GM21360 (cell line): ENCODE results near the gene BTBD16.
A peak's percentile ranks its signal among the peaks of the same experiment; 100 is the strongest.

Experiments used
- ATAC-seq: cut with Tn5 transposase; IDR thresholded peaks from one replicate; pipeline ENCODE4 v1.9.1; 2021; ENCODE audit warnings: mild to moderate bottlenecking, moderate library complexity; ENCODE audit not compliant: unreplicated experiment

Gene BTBD16

GRCh38 chr10:122362621-122363020, 91.5 kb downstream of the BTBD16 start:
- no peak for ATAC-seq

GRCh38 chr10:122363311-122363710, 92.2 kb downstream of the BTBD16 start:
- ATAC-seq, result no peak

DNA sequence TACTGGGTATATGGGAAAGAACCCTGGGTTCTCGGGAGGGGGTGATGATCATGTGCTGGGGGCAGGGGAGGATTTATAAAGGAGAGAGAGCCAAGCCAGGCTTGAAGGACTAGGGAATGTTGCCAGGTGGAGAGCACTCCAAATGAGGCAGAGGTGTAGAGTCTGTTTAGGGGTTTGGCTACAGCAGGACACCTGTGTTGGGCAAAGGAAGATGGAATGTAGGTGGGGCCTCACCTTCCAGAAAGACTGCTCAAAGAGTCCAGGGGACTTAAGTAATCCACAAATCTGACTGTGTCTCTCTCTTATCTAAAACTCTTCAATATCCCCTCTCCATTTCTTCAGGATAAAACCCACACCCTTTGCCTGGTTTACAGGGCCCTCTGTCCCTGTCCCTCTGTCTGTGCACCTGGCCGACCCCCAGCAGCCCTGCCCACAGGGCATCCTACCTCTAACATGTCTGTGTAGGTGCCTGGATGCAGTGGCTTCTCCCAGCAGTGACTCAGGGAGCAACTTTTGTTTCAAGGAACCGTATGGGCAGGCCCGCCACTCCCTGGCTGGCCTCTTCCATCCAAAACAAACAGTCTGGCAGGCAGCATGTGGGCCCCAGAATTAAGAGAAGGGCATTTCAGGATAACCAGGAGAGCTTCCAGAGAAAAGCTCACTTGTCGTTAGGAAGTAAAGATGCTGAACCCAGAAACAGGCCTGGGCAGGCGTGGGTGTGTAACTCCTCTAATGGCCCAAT, 92.8 kb downstream of the BTBD16 start:
- no peak for ATAC-seq

DNA sequence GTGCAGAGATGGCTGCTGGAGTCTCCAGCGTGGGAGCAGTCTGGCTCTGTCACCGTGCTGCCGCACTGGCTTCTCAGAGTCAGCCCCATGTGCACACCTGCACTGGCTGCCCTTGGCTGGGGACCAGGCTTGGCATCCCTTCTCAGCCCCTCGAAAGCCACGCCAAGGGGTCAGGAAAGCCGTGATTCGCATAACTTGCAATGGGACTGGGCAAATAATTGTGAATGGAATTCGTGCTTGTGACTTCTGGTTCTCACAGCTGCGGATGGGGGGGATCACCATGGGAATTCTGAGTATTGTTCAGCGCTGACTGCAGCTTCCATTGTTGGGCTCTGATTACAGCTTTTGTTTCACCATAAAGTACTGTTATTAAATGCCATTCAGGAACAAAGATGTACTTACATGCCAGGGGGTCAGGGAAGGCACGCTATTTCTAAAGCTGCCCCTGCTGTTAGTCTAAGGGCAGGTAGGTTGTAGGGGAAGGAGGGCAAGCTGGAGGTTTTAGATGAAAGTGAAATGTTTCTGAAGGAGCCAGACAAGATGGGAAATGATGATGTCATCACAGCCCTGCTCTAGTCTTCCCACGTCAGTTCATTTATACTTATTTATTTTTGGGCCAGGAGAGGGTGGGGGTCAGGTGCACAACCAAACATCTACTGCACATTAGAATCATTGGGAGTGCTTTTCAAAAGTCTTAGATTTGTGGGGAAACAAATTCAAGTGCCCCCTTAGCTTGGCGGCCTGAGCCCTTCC, 97.6 kb downstream of the BTBD16 start:
- ATAC-seq, result no peak

GRCh38 chr10:122373108-122373507, 102.0 kb downstream of the BTBD16 start:
- ATAC-seq, result no peak

DNA sequence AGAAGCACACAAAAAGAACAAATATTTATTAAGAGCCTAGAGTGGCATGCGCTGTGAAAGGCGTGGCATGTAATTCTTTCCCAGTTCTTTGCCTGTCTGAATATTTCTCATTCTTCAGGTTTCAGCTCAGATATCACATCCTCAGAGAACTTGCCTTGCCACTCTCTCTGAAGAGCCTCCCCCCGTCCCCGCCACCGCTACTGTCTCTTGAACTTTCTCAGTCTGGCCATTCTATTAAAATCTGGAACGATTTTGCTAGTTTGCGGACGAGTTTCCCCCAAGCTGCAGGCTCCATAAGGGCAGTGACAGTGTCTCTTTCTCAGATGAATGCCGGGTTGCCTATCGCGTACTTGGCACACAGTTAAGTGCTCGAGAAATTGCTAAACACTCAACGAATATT, 102.6 kb downstream of the BTBD16 start:
- no peak for ATAC-seq

DNA sequence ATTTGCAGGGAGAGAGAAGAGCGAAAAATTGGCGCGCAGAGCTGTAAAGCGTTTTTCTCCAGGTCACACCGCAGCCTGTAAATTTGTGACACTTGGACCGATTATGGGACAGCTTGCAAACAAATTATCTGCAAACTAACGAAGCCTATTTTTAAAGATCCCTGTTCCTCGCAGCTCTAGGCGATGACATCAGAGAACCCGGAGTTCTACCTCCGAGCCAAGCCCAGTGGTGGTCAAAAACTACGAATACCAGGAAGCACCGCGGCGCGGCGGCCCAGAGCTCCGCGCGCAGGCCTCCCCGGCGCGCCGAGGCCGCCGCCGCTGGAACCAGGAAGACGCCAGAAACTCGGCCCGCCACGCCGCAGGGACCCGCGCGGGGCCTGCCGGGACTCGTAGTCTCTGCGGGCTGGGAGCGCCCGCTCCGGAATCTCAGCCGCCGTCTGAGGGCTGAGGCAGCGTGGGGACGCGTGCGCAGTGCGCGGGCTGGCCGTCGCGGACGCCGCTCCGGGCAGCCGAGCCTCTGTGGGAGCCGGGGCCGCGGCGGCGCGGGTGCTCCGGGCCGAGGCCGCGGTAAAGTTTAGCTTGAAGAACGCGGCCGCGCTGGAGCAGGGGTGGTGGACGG, 103.3 kb downstream of the BTBD16 start, which contains the start of gene PLEKHA1:
TSS of gene PLEKHA1 (plus strand) at position 472 of the 622 bp plus-strand sequence. CDS start 18,493 bp downstream, outside the sequence.
- ATAC-seq, result peak; percentile 88

GRCh38 chr10:122374859-122375678, 104.0 kb downstream of the BTBD16 start:
- peak; percentile 51 for ATAC-seq

- no peak for ATAC-seq
Observed at GRCh38 chr10:122375679-122376160, 104.6 kb downstream of the BTBD16 start.

DNA sequence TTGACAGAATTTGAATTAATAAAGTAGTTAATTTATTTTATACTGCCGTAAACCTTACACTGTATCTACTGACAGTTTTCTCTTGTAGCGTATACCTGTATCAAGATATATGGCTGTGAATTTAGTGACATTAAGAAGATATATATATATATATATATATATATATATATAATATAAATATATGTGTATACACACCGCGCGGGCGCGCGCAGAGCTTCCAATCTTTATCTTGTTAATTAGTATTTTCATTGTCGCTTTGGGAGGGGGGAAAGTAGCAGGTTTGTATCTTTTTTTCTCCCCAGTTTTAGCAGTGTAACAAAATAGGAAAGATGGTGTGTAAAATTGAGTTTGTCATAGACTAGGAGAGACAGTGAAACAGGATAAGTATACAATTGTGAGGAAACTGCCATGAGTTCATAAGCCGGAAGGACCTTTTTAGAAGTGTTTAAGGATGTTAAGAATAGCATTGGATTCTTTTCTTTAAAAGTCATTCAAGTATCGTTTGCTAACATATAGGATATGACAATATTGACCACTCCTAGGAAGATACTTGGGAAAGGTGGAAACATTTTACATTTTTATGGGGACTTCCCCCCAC, 105.4 kb downstream of the BTBD16 start:
- ATAC-seq, result no peak

DNA sequence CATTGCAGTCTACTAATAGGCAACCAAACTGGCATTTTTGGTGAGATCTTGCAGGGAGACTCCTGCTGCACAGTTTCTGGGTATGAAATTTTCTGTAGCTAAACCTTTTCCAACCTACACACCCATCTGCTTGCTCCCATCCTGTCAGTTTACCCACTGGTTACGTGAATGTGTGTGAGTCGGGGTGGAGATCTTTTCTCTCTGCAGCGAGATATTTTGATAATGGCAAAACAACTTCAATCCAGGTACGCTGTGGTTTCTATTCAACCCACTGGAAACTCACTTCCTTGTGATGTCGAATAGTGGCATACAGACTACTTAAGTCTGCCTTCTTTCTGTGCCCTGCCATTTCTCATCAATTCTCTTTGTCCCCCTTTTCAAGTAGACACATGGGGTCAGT, 107.9 kb downstream of the BTBD16 start:
- no peak for ATAC-seq

DNA sequence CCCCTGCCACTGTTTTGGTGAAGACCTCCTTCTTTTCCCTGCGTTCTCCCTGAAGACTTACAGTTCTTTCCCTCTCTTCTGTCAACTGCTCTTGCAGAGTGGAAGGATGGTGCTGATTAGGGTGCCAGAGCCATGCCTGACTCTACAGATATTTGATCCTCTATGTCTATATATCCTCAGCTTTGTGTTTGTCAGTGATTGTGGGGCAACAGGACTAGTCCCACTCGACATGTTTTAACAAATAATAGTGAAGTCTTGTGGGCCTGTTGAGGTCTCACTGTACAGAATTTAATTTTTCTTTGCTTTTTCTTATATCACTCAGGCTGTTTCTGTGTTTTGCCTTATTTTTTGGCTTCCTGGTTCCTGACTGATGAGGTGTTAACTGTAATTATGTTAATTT, 108.4 kb downstream of the BTBD16 start:
- no peak for ATAC-seq

GRCh38 chr10:122380703-122381102, 109.6 kb downstream of the BTBD16 start:
- no peak for ATAC-seq

GRCh38 chr10:122381680-122382079, 110.6 kb downstream of the BTBD16 start:
- ATAC-seq, result no peak

- no peak for ATAC-seq
Observed at GRCh38 chr10:122386514-122386913, 115.4 kb downstream of the BTBD16 start.

- no peak for ATAC-seq
Observed at GRCh38 chr10:122387572-122387971, 116.5 kb downstream of the BTBD16 start.
